ENCODE measurements around the gene TAS2R60. TPM values are rescaled to one million over a fixed set of nuclear protein-coding genes. Genes with fewer than 3 reads are reported as not detected.

TAS2R60 gene
- total and polyA plus RNA-seq, 2 experiments from 2014 or later, result 0.37 to 4.0 TPM

GRCh38 chr7:143398616-143399015 lies 44.6 kb upstream of the TAS2R60 start:
- 0 out of 2 replicates have a peak, but pooled peaks cover 12% of the 10 kb centered on the region for H3F3A ChIP-seq (replicated peaks; ENCODE audit: low read depth)
- no peaks in the 10 kb centered on the region for H3K9me3 Mint-ChIP-seq
- no peaks in the 10 kb centered on the region for H3K27me3 ChIP-seq (ENCODE audit: insufficient read depth)
- no peak overlapping the region for H3K4me3 Mint-ChIP-seq
- H3K36me3 ChIP-seq (ENCODE audit: insufficient read depth), result peaks cover 44% of the 10 kb centered on the region
- DNase-seq (ENCODE audit: low spot score) (no peak), ATAC-seq (no peak)
- peaks cover 4% of the 10 kb centered on the region for H3K27me3 Mint-ChIP-seq (ENCODE audit: insufficient read depth, low read depth, poor library complexity)
- peaks cover 5% of the 10 kb centered on the region for H4K20me1 ChIP-seq (replicated peaks; ENCODE audit: insufficient read depth)
- no peak overlapping the region for H3K4me2 ChIP-seq
- H3K27ac Mint-ChIP-seq, result no peak overlapping the region
- no peak overlapping the region for H3K4me3 ChIP-seq
- no peak overlapping the region for H2AFZ ChIP-seq
- peaks cover 22% of the 10 kb centered on the region for H3K79me2 ChIP-seq (replicated peaks; ENCODE audit: insufficient read depth)
- peaks cover 3% of the 10 kb centered on the region; the same call in 2 of the 3 replicates for H3K4me1 Mint-ChIP-seq
- TF ChIP-seq ZNF114 (CRISPR knock-in tag; IDR thresholded peaks at IDR 0.05) (no peak), CREB1 (CRISPR knock-in tag; IDR thresholded peaks at IDR 0.05; ENCODE audit: low read depth) (no peak), REST (IDR thresholded peaks at IDR 0.05; ENCODE audit: unreplicated experiment) (no peak), NANOG (IDR thresholded peaks at IDR 0.05; ENCODE audit: borderline replicate concordance) (no peak)
- H3K36me3 Mint-ChIP-seq (ENCODE audit: low read depth), result peaks cover 92% of the 10 kb centered on the region
- H3K4me1 ChIP-seq (ENCODE audit: insufficient read depth), result peaks cover 5% of the 10 kb centered on the region
- no peak overlapping the region for H3K27ac ChIP-seq (ENCODE audit: low read depth)
- H3K9me2 ChIP-seq (ENCODE audit: insufficient read depth), result no peaks in the 10 kb centered on the region

GRCh38 chr7:143399151-143399550 lies 44.1 kb upstream of the TAS2R60 start:
- Histone ChIP-seq H3K4me3 (no peak overlapping the region), H3K4me2 (no peak overlapping the region), H3K4me1 (ENCODE audit: insufficient read depth) (peaks cover 10% of the 10 kb centered on the region), H3K27ac (ENCODE audit: low read depth) (no peak overlapping the region), H4K20me1 (replicated peaks; ENCODE audit: insufficient read depth) (peaks cover 5% of the 10 kb centered on the region), H3F3A (replicated peaks; ENCODE audit: low read depth) (0 out of 2 replicates have a peak, but pooled peaks cover 8% of the 10 kb centered on the region), H3K36me3 (ENCODE audit: insufficient read depth) (peaks cover 40% of the 10 kb centered on the region), H2AFZ (no peak overlapping the region), H3K79me2 (replicated peaks; ENCODE audit: insufficient read depth) (peaks cover 27% of the 10 kb centered on the region), H3K27me3 (ENCODE audit: insufficient read depth) (no peaks in the 10 kb centered on the region), H3K9me2 (ENCODE audit: insufficient read depth) (no peaks in the 10 kb centered on the region)
- H3K4me1 Mint-ChIP-seq, result peaks cover 8% of the 10 kb centered on the region
- TF ChIP-seq POLR2AphosphoS5 (IDR thresholded peaks at IDR 0.05; ENCODE audit: low read depth), result 0 out of 2 replicates have a peak, but pooled peaks have one; percentile 13
- no peak for TF ChIP-seq ETS1 (IDR thresholded peaks at IDR 0.05)
- DNase-seq (ENCODE audit: low spot score) (no peak), ATAC-seq (no peak)
- H3K36me3 Mint-ChIP-seq (ENCODE audit: low read depth), result peaks cover 92% of the 10 kb centered on the region
- H3K27ac Mint-ChIP-seq, result no peak overlapping the region
- H3K27me3 Mint-ChIP-seq (ENCODE audit: insufficient read depth, low read depth, poor library complexity), result peaks cover 1% of the 10 kb centered on the region
- no peak overlapping the region for H3K4me3 Mint-ChIP-seq
- H3K9me3 Mint-ChIP-seq, result no peaks in the 10 kb centered on the region
